ENCODE measurements around the gene CCDC171.

DNA sequence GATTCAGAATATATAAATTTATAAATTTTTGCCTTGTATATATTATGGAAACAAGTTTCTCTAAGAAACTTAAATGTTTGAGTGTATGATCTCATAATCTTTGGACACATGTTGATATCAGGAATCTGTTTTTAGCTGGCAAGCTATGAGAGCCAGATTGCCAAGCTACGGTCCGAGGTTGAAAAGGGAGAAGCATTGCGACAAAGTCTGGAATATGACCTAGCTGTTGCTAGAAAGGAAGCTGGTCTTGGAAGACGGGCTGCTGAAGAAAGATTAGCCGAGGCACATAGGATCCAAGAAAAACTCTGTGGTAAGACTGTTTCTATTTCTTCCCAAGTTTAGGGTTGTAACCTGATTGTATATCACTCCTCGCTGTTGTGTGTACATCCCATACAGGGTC, 25.9 kb downstream of the CCDC171 start:
- TF ChIP-seq POLR2AphosphoS5 (IDR thresholded peaks at IDR 0.05) (no peak), EZH2 (IDR thresholded peaks at IDR 0.05; ENCODE audit: borderline replicate concordance, insufficient read depth, low read length, poor library complexity, severe bottlenecking) (no peak), RAD21 (conservative IDR thresholded peaks at IDR 0.05) (no peak), EP300 (conservative IDR thresholded peaks at IDR 0.05; ENCODE audit: poor library complexity, severe bottlenecking) (no peak), TAF1 (IDR thresholded peaks at IDR 0.05; ENCODE audit: low read depth) (no peak), REST (IDR thresholded peaks at IDR 0.05; ENCODE audit: borderline replicate concordance) (no peak), MXI1 (conservative IDR thresholded peaks at IDR 0.05; ENCODE audit: poor library complexity, severe bottlenecking) (no peak), SMC3 (conservative IDR thresholded peaks at IDR 0.05; ENCODE audit: poor library complexity) (no peak)
- TF ChIP-seq, protein P1, sequence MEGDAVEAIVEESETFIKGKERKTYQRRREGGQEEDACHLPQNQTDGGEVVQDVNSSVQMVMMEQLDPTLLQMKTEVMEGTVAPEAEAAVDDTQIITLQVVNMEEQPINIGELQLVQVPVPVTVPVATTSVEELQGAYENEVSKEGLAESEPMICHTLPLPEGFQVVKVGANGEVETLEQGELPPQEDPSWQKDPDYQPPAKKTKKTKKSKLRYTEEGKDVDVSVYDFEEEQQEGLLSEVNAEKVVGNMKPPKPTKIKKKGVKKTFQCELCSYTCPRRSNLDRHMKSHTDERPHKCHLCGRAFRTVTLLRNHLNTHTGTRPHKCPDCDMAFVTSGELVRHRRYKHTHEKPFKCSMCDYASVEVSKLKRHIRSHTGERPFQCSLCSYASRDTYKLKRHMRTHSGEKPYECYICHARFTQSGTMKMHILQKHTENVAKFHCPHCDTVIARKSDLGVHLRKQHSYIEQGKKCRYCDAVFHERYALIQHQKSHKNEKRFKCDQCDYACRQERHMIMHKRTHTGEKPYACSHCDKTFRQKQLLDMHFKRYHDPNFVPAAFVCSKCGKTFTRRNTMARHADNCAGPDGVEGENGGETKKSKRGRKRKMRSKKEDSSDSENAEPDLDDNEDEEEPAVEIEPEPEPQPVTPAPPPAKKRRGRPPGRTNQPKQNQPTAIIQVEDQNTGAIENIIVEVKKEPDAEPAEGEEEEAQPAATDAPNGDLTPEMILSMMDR (IDR thresholded peaks at IDR 0.05; ENCODE audit: poor library complexity, severe bottlenecking), result no peak
